ENCODE measurements around the gene TMEM263. TPM values are rescaled to one million over a fixed set of nuclear protein-coding genes. Genes with fewer than 3 reads are reported as not detected.

The TMEM263 gene
- total RNA-seq = 10 to 100 TPM; 14.2 to 30.5 (median 28.1) TPM

DNA sequence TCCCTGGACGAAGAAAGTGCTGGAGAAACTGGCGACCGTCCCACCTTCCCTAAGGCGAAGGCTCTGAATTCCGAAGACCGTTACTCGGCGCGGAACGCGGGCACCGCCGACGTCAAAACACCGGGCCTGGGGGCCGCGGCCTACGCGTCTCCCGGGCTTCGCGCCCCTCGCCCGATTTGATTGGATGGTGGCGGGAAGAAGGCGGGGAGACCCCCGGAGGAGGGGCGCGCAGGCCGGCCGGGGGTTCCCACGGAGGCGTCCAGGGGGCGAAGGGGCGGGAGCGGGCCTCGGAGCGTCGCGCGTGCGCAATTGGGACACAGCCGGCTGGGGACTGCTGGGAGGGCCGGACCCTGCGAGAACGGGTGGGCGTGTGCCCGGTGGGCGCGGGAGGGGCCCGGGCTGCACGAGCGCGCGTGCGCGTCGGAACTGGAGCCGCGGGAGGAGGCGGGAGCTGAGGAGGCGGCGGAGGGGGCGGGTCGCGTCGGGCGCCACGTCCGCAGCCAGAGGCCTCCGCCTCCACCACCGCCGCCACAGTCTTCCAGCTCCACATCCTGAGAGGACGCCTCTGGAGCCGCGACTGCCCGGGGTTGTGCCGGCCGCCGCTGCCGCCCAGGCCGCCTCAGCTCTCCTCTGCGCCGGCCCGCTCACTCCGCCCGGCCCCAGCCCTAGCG lies at the start of gene TMEM263:
Gene TMEM263, plus strand, starts transcription at position 531 of the 671 bp plus-strand sequence. CDS start 11,210 bp downstream, outside the sequence.
- Histone ChIP-seq H3K4me3 (peak within 1 kb of the TSS; percentile 95 to 98 (median 98)), H3K9me3 (no peaks in the 10 kb centered on the region), H3K27ac (peak within 1 kb of the TSS; percentile 94 to 98 (median 97)), H3K36me3 (no peaks in the 10 kb centered on the region), H3K27me3 (no peaks in the 10 kb centered on the region), H3K4me1 (peaks cover 0 to 30% (median 3%) of the 10 kb centered on the region in 4 donors)
- DNase-seq = peak; percentile 86 to 96 (median 89)
- peak in 1 of 6 experiments; percentile 29 for TF ChIP-seq CTCF (IDR thresholded peaks at IDR 0.05)
- peak; percentile 84 to 86 for TF ChIP-seq POLR2A (IDR thresholded peaks at IDR 0.05)

DNA sequence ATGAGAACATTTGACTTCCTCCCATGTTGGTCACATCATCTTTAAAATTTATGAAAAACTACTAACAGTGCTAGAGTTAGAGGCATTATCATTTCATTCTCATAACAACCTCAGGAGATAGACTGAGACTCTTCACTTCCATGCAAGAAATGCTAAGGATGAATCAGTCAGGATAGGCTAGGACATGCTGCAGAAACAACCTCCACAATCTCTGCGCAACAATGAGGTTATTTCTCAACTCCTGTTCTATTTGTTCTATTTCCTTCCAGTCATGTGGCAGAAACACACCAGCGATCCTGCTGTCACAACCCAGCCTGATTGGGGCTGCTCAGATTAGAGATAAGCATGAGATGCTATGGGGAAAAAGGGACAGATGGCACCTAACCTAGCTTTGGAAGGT lies 49.0 kb upstream of the TMEM263 start:
- no peak overlapping the region for H3K27ac ChIP-seq
- TF ChIP-seq CTCF (IDR thresholded peaks at IDR 0.05) (no peak), POLR2A (IDR thresholded peaks at IDR 0.05) (no peak)
- H3K27me3 ChIP-seq = no peaks in the 10 kb centered on the region
- H3K4me3 ChIP-seq = no peak overlapping the region
- peaks cover 0 to 7% (median 0%) of the 10 kb centered on the region in 4 donors for H3K4me1 ChIP-seq
- no peak for DNase-seq
- H3K9me3 ChIP-seq = no peaks in the 10 kb centered on the region
- H3K36me3 ChIP-seq = no peaks in the 10 kb centered on the region

GRCh38 chr12:106907411-106907810 lies 48.3 kb upstream of the TMEM263 start:
- H3K9me3 ChIP-seq = no peaks in the 10 kb centered on the region
- no peak overlapping the region for H3K4me3 ChIP-seq
- H3K27me3 ChIP-seq = no peaks in the 10 kb centered on the region
- DNase-seq = no peak
- H3K27ac ChIP-seq = no peak overlapping the region
- TF ChIP-seq CTCF (IDR thresholded peaks at IDR 0.05) (no peak), POLR2A (IDR thresholded peaks at IDR 0.05) (no peak)
- H3K36me3 ChIP-seq = no peaks in the 10 kb centered on the region
- peaks cover 0 to 7% (median 0%) of the 10 kb centered on the region in 4 donors for H3K4me1 ChIP-seq

DNA sequence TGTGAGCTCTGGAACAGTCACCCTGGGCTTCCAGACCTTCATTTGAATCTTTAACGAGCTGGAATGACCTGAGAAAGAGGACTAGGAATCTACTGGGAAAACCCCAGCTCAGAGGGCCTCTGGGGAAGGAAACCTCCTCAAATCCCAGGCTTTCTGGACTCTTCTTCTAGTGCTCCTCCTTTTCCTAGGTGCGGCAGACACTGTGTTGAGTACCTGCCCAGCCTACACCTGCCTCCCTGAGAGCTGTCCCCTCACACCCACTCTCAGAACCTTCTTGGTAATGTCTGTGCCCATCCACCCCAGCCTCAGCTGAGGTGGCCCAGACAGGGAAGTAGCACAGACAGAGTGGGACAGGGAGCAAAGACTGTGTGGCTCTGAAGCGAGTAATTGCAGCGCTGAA lies 47.9 kb upstream of the TMEM263 start:
- H3K27me3 ChIP-seq = no peaks in the 10 kb centered on the region
- H3K27ac ChIP-seq = no peak overlapping the region
- H3K4me3 ChIP-seq = no peak overlapping the region
- TF ChIP-seq CTCF (IDR thresholded peaks at IDR 0.05) = no peak
- TF ChIP-seq POLR2A (IDR thresholded peaks at IDR 0.05) = no peak
- H3K9me3 ChIP-seq = no peaks in the 10 kb centered on the region
- H3K36me3 ChIP-seq = no peaks in the 10 kb centered on the region
- peaks cover 0 to 7% (median 0%) of the 10 kb centered on the region in 4 donors for H3K4me1 ChIP-seq
- no peak for DNase-seq

GRCh38 chr12:106908561-106908960 lies 47.1 kb upstream of the TMEM263 start:
- no peak for DNase-seq
- no peaks in the 10 kb centered on the region for H3K9me3 ChIP-seq
- no peak overlapping the region for H3K4me3 ChIP-seq
- H3K27me3 ChIP-seq = no peaks in the 10 kb centered on the region
- H3K36me3 ChIP-seq = no peaks in the 10 kb centered on the region
- H3K4me1 ChIP-seq = peaks cover 0 to 2% (median 0%) of the 10 kb centered on the region in 4 donors
- no peak overlapping the region for H3K27ac ChIP-seq
- TF ChIP-seq CTCF (IDR thresholded peaks at IDR 0.05) = no peak
- TF ChIP-seq POLR2A (IDR thresholded peaks at IDR 0.05) = no peak

Data from Peyer's patch (tissue), 4 donors.